GM23338 (cell line): ENCODE data around the gene FAM234A.

Experiments used
- CTCF ChIP-seq, 2 experiments: fragments of 200-600 bp in 1 of 2; sonication (generic) in 1 of 2; conservative IDR thresholded peaks; 2 replicates each; pipeline versions ENCODE4 v1.5.1 to v1.6.1; 2016 to 2017; ENCODE audit warnings: antibody characterized with exemption in 2 of 2, low read depth in 2 of 2, mild to moderate bottlenecking in 2 of 2, moderate library complexity in 1 of 2
- ETS1 ChIP-seq: IDR thresholded peaks from 2 replicates; pipeline ENCODE4 v1.6.1; 2016; ENCODE audit warnings: antibody characterized with exemption
- EZH2 ChIP-seq: fragments of 200-600 bp; sonication (generic); IDR thresholded peaks from one replicate; pipeline ENCODE4 v1.8.0; 2017; ENCODE audit warnings: antibody characterized with exemption, mild to moderate bottlenecking, low read depth; ENCODE audit not compliant: unreplicated experiment
- EZH2phosphoT487 ChIP-seq: fragments of 200-600 bp; sonication (generic); IDR thresholded peaks from one replicate; pipeline ENCODE4 v1.8.1; 2018; ENCODE audit warnings: antibody characterized with exemption; ENCODE audit not compliant: unreplicated experiment
- JUNB ChIP-seq: IDR thresholded peaks from one replicate; pipeline ENCODE4 v1.6.1; 2016; ENCODE audit warnings: antibody characterized with exemption; ENCODE audit not compliant: unreplicated experiment
- POLR2AphosphoS5 ChIP-seq: IDR thresholded peaks from 2 replicates; pipeline ENCODE4 v1.6.1; 2016; ENCODE audit warnings: antibody characterized with exemption, low read depth
- REST ChIP-seq: IDR thresholded peaks from one replicate; pipeline ENCODE4 v1.6.1; 2018; ENCODE audit warnings: antibody characterized with exemption; ENCODE audit not compliant: unreplicated experiment
- STAT1 ChIP-seq: IDR thresholded peaks from one replicate; pipeline ENCODE4 v1.6.1; 2016; ENCODE audit warnings: antibody characterized with exemption; ENCODE audit not compliant: unreplicated experiment
- ZNF331 ChIP-seq: fragments of 250-450 bp; sonication (Bioruptor Pico); IDR thresholded peaks from 2 replicates; pipeline ENCODE4 v1.5.0; 2020; ENCODE audit warnings: low read depth, mild to moderate bottlenecking, moderate library complexity

- TF ChIP-seq EZH2phosphoT487 = no peak
- TF ChIP-seq ETS1 = no peak
- no peak for TF ChIP-seq STAT1
- TF ChIP-seq EZH2 = no peak
- TF ChIP-seq JUNB = no peak
- TF ChIP-seq CTCF (conservative IDR thresholded peaks at IDR 0.05; ENCODE audit: low read depth in 2 of 2) = no peak
- TF ChIP-seq POLR2AphosphoS5 = no peak
- no peak for TF ChIP-seq REST
- no peak for TF ChIP-seq ZNF331 (CRISPR knock-in tag)
These were observed 61.7 kb downstream of the FAM234A start for GRCh38 chr16:296276-296675.
